H7 (cell line): ENCODE data around the gene MYRF. TPM values are rescaled to one million over a fixed set of nuclear protein-coding genes. Genes with fewer than 3 reads are reported as not detected.

Source experiments
- DNase-seq: peaks from one replicate; pipeline ENCODE4 v3.0.0; 2012
- H3K27me3 ChIP-seq: 2 replicates; pipeline ENCODE4 v1.6.0; 2011; ENCODE audit warnings: mild to moderate bottlenecking, low read length; ENCODE audit not compliant: control insufficient read depth, insufficient read depth
- H3K36me3 ChIP-seq: replicated peaks from 2 replicates; pipeline ENCODE4 v1.5.1; 2011; ENCODE audit warnings: low read length; ENCODE audit not compliant: control insufficient read depth, insufficient read depth
- H3K4me3 ChIP-seq: 2 replicates; pipeline ENCODE4 v1.5.1; 2011; ENCODE audit warnings: low read depth, mild to moderate bottlenecking, control low read depth, low read length, moderate library complexity; ENCODE audit not compliant: insufficient read depth
- total RNA-seq: library from RNA; depleted of rRNA; stranded (reverse); fragments of >200 nt; shearing (Covaris generic); gene quantifications from 2 replicates; pipeline ENCODE4 v1.2.3, GENCODE V29; 2014

The MYRF gene
- total RNA-seq, 1 experiment from 2014 or later = 3.6 TPM

DNA sequence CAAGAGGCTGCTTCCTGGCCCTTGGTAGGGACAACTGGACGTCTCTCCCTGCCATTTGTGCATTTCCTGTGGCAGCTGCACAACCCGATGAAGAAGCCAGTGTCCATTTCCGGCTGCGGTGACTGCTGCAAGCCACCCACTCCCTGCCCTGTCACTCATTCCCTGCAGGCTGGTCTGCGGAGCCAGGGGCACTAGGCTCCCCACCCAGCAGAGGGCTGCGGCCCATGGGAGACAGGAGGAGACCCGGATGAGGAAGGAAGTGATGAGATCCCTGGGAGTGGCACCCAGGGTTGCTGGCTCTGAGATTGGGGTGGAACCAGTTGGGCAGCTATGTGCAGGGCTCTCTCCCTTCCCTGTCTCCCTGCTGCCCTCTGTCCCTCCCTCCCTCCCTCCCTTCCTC, 10.0 kb upstream of the MYRF start:
- no peak for DNase-seq
- Histone ChIP-seq H3K27me3 (no peaks in the 10 kb centered on the region), H3K36me3 (peaks cover 3% of the 10 kb centered on the region), H3K4me3 (no peak overlapping the region)

DNA sequence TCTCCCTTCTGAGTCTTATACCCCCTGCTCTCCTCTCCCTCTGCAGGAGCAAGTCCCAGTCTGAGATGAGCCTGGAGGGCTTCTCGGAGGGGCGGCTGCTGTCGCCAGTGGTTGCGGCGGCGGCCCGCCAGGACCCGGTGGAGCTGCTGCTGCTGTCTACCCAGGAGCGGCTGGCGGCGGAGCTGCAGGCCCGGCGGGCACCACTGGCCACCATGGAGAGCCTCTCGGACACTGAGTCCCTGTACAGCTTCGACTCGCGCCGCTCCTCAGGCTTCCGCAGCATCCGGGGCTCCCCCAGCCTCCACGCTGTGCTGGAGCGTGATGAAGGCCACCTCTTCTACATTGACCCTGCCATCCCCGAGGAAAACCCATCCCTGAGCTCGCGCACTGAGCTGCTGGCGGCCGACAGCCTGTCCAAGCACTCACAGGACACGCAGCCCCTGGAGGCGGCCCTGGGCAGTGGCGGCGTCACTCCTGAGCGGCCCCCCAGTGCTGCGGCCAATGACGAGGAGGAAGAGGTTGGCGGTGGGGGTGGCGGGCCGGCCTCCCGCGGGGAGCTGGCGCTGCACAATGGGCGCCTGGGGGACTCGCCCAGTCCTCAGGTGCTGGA, 8.8 kb upstream of the MYRF start:
- no peak overlapping the region for H3K4me3 ChIP-seq
- no peaks in the 10 kb centered on the region for H3K27me3 ChIP-seq
- DNase-seq = no peak
- peaks cover 3% of the 10 kb centered on the region for H3K36me3 ChIP-seq

DNA sequence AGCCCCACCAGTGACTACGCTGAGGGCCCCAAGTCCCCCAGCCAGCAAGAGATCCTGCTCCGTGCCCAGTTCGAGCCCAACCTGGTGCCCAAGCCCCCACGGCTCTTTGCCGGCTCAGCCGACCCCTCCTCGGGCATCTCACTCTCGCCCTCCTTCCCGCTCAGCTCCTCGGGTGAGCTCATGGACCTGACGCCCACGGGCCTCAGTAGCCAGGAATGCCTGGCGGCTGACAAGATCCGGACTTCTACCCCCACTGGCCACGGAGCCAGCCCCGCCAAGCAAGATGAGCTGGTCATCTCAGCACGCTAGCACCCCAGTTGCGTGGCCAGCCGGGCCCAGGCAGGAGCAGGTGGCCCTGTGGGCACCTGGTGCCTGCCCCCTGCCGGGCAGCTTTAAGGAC, 8.3 kb upstream of the MYRF start:
- DNase-seq = no peak
- Histone ChIP-seq H3K27me3 (no peaks in the 10 kb centered on the region), H3K36me3 (peaks cover 3% of the 10 kb centered on the region), H3K4me3 (no peak overlapping the region)

DNA sequence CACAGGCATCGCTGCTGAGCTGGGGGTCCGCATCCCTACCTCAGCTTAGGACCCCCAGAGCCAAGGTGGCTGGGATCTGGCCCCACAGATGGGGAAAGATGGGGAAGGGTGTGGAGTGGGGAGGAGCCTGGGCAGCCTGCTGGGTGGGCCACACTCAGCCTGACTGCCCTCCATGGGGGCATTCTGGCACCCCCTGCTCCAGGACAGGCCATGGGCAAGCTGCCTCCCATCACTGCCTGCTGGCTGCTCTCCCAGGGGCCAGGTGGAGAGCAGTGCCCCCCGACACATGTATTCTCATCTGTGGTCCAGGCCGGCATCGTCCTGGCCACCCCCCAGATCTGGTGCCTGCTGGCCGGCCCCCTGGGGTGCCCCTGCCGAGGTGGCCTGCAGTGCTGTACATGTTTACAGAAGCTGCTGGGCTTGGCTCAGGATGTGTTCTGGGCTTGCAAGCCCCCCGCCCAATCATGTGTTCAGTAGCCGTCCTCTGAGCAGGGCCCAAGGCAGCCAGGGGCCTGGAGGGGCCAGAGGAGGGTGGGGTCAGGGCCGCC, 7.8 kb upstream of the MYRF start:
- no peak overlapping the region for H3K4me3 ChIP-seq
- no peak for DNase-seq

DNA sequence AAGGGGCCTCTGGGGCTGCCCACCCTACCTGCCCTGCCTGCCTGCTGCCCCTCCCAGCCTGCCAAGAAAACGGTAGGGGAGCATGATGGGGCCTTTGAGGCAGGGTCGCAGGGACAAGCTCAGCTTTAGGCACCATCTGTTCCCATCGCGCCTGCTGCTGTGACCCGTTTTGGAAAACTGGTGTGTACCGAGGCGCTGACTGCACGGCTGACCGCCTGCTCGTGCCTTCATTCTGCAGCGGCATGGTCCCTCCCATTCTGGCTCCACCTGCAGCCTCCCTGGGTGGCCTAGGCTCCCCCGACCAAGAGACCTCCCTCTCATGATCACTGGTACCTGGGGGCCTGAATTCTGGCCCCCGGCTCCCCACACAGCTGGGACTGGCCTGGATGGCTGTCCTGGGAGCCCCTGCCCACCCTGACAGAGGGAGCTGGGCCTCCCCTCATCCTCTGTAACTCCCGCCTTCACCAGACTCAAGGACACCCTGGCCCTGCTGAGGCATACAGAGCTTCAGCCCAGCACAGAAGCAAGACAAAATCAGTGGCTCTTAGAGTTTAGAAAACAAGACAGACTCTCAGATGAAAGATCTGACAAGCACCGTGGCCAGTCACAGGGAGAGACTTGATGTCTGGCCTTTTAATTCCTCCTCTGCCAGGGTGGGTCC, 6.5 kb upstream of the MYRF start:
- Histone ChIP-seq H3K36me3 (peaks cover 3% of the 10 kb centered on the region), H3K4me3 (no peak overlapping the region), H3K27me3 (no peaks in the 10 kb centered on the region)
- no peak for DNase-seq

More for the DNA sequence above, 7.8 kb upstream of the MYRF start:
- H3K36me3 ChIP-seq = peaks cover 3% of the 10 kb centered on the region
- no peaks in the 10 kb centered on the region for H3K27me3 ChIP-seq

DNA sequence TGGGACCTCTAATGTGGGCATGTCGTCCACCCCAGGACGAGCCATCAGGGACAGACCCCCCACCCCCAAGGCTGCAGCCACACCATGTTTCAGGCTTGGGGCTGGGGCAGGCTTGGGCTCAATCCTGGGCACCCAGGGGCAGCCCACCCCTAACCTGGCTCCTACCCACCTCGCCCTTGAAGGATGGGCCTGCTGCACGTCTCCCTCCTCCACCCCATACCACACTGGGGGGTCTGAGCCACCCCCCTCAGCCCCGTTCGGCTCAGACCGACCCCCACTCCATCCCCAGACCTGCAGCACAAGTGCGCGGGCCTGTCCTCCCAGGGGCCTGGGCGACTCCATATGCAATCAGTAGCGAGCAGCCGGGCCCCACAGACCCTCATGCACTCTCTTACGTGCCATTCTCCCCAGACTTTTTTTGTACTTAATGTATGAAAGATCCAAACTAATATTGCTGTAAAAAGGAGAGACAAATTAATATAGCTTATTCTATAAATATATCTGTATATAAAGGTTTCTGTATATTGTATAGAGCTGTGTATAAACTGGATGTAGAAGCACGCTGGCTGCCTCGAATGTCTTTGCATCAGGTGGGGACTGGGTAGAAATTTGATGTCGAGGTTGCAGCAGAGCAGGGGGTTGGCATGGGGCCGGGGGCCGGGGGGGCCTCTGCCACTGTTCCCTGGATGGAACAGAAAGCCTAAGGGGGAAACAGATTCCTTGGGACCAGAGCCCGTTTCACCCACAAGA, 5.8 kb upstream of the MYRF start:
- H3K4me3 ChIP-seq = no peak overlapping the region
- peaks cover 1% of the 10 kb centered on the region; the same call in 1 of the 2 replicates for H3K36me3 ChIP-seq
- H3K27me3 ChIP-seq = no peaks in the 10 kb centered on the region
- no peak for DNase-seq

DNA sequence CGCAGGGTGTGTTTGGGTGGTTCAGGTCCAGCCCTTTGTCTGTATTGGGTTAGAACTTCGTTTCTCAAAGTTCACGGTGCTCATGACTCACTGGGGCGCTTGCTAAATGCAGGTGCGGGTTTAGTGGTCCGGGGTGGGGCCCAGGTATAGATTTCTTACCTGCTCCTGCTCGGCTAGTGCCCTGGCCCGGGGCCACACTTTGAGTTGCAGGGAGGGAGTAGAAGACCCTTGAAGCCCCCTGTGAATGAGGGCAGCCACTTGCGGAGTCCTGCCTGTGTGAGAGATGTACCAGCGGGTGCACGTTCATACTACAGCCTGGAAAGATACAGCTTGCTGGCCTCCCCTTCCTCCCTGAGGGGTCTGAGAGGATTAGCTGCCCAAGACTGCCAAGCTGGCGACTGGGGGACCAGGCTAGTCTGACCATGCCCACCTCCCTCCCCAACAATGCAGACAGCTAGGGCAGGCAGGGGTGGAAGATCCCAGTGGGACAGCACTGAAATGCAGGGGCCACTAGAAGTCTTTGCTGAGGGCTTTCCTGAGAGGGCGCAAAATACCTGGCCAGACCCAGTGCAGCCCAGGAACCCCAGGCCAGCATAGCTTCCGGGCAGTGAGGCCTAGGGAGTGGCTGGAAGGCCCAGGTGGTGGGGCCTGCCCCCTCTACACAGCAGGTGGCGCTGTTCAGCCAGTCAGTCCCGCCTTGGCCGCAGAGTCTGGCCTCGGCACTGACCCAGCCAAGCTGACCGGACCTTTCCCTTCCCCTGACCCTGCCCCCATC, 5.1 kb upstream of the MYRF start:
- Histone ChIP-seq H3K36me3 (no peaks in the 10 kb centered on the region), H3K27me3 (peaks cover 5% of the 10 kb centered on the region), H3K4me3 (no peak overlapping the region)
- DNase-seq = peak; percentile 97

DNA sequence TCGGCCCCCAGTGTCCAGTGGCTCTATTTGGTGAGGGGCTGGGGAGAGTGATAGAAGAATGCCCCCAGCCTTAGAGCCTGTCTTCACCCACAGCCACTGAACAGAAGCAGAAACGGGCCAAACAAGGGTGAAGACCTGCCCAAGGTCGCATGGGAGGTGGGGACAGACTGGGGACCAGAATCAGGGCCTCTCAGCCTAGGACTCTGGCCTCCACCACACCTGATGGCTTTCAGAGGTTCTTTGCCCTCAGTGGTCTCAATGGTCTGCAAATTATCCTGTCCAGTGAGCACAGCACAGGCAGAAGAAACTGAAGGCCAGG, 4.5 kb upstream of the MYRF start:
- no peak overlapping the region for H3K4me3 ChIP-seq
- DNase-seq = no peak
- peaks cover 9% of the 10 kb centered on the region for H3K27me3 ChIP-seq
- H3K36me3 ChIP-seq = no peaks in the 10 kb centered on the region

DNA sequence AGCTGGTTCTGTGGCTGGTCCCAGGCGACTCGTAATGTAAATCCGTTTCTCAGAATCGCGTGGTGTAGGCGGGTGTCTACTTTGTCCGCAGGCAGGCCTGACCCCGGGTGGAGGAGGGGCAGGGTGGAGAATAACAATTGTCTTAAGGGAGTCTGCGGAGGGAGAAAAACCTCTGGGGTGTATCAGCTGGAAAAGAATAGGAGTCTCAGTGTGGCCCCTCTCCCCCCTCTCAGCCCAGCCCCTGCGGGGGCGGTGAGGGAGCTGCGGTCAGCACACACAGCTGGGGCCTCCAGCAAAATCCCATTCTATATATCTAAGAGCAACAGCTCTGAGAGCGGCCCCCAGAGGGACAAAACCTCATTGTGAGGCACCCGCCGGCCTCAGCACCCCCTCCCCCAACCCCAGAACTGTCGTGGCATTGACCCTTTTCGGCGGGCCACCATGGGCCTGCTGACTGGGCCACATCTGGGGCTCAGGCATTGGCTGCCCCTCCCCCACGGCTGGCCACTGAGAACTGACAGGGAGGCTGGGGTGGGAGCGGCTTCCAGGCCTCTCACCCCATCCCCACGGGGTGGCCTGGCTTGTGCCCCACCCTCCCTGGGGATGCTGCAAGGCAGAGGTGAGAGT, 2.7 kb upstream of the MYRF start:
- peaks cover 20% of the 10 kb centered on the region for H3K27me3 ChIP-seq
- no peak overlapping the region for H3K4me3 ChIP-seq
- peak; percentile 80 for DNase-seq
- no peaks in the 10 kb centered on the region for H3K36me3 ChIP-seq

DNA sequence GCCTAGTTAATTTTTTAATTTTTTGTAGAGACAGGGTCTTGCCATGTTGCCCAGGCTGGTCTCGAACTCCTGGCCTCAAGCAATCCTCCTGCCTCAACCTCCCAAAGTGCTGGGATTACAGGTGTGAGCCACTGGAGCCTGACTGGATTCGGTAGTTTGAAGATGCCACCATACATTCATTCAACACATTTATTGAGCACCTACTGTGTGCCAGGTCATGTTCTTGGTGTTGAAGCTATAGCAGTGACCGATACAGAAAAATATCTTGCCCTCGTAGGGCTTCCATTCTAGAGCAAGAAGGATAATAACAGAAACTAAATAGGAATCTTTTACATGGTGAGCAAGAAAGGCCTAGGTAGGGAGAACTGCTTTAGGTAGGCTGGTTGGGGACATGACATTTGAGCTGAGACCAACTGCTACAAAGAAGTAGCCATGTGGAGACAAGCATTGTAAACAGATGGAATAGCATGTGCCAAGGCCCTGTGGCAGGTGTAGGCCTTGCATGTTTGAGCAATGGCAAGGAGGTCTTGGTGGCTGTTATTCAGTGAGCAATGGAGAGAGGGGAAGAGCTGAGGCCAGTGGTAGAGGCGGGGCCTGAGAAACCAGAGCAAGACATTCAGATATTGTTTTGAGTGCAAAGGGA, 1.7 kb upstream of the MYRF start:
- Histone ChIP-seq H3K4me3 (no peak overlapping the region), H3K27me3 (peaks cover 20% of the 10 kb centered on the region), H3K36me3 (no peaks in the 10 kb centered on the region)
- no peak for DNase-seq

DNA sequence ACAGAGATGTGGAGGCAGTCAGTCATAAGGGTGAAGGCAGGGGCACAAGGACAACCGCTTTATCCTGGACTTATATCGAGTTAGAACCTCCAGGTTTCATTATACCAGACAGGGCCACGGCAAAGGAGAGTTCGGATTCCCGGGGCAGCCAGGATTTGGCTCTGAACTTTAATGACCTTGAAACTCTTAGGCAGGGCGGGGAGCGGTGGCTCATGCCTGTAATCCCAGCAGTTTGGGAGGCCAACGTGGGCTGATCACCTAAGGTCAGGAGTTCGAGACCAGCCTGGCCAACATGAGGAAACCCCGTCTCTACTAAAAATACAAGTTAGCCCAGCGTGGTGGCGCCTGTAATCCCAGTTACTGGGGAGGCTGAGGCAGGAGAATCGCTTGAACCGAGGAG, 1.1 kb upstream of the MYRF start:
- Histone ChIP-seq H3K36me3 (no peaks in the 10 kb centered on the region), H3K4me3 (no peak overlapping the region), H3K27me3 (peaks cover 20% of the 10 kb centered on the region)
- no peak for DNase-seq

DNA sequence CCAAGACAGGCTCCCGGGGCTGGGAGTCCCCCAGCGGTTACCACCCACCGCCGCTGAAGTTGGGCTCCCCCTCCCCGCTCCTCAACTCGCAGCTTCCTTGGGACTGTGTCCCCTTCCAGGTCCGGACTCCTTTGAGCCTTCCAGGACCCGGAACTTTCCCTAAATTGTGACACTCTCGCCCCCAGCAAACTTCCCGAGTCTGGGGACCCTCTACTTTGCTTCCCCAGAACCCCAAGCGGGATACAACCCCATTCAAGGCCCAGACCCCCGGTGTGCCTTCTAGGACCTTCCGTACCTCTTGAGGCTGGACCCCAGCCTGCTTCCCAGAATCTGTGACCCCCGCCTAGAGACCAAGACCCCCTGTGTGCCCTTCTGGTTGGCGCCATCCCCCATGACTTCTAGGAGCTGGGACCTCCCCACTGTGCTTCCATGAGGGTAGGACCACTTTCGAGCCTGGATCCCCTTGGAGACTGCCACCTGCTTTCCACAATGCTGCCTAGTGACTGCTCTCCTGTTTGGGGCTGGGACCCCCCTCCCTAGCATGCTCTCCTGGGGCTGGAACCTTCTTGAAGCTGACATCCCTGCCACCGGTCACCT, 587 bp downstream of the MYRF start:
- DNase-seq = no peak
- Histone ChIP-seq H3K27me3 (peaks cover 20% of the 10 kb centered on the region), H3K36me3 (no peaks in the 10 kb centered on the region), H3K4me3 (peak overlapping the region; percentile 67)

DNA sequence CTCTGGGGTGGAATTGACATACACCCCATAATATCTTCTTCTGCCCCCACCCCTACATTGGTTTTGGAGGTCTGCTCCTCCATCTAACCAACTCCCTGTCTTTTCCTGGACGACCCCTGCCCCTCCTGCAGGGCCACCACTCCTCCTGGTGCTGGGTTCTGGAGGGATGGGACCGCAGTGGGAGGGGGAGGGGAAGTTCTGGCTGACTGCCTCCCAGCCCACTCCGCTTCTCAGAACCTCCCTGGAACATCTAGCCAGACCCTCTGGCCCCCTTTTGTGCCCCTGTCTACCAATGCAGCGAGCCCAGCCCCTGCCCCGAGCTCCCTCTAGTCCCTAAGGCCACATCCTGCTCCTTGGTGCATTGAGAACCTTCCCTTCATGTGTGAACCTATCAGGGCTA, 1.2 kb downstream of the MYRF start:
- Histone ChIP-seq H3K4me3 (no peak overlapping the region), H3K27me3 (peaks cover 20% of the 10 kb centered on the region), H3K36me3 (no peaks in the 10 kb centered on the region)
- DNase-seq = no peak
